A673 (cell line): Measurements from ENCODE around the gene PDAP1.

Source experiments
- EZH2 ChIP-seq: fragments of 200-600 bp; sonication (generic); IDR thresholded peaks from 2 replicates; pipeline ENCODE4 v1.6.1; 2017; ENCODE audit warnings: borderline replicate concordance, low read depth, mild to moderate bottlenecking, mixed read lengths, antibody characterized with exemption, low read length; ENCODE audit not compliant: poor library complexity, severe bottlenecking
- TF ChIP-seq, protein P1 (sequence below): fragments of 300-800, 200-600 bp; sonication (generic); conservative IDR thresholded peaks from 2 replicates; pipeline ENCODE4 v1.5.1; 2017; ENCODE audit warnings: low read depth, mild to moderate bottlenecking, antibody characterized with exemption, low read length, moderate library complexity, mixed read lengths

DNA sequence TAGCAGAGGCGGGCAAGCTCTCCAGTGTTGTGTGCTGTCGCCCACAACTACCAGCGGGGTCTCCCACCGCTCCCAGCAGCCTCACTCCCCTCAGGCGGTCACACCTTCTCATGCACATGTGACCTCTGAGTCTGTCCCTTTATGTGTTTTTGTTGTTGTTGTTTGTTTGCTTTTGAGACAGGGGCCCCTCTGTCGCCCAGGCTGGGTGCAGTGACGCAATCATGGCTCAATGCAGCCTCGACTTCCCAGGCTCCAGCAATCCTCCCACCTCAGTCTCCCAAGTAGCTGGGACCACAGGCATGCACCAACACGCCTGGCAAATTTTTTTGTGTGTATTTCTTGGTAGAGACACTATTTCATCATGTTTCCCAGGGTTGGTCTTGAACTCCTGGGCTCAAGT is 31.8 kb upstream of the PDAP1 start:
- TF ChIP-seq, protein P1, sequence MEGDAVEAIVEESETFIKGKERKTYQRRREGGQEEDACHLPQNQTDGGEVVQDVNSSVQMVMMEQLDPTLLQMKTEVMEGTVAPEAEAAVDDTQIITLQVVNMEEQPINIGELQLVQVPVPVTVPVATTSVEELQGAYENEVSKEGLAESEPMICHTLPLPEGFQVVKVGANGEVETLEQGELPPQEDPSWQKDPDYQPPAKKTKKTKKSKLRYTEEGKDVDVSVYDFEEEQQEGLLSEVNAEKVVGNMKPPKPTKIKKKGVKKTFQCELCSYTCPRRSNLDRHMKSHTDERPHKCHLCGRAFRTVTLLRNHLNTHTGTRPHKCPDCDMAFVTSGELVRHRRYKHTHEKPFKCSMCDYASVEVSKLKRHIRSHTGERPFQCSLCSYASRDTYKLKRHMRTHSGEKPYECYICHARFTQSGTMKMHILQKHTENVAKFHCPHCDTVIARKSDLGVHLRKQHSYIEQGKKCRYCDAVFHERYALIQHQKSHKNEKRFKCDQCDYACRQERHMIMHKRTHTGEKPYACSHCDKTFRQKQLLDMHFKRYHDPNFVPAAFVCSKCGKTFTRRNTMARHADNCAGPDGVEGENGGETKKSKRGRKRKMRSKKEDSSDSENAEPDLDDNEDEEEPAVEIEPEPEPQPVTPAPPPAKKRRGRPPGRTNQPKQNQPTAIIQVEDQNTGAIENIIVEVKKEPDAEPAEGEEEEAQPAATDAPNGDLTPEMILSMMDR: no peak
- no peak for TF ChIP-seq EZH2
